Stimulated activated CD8-positive, alpha-beta memory T cell treated with anti-CD3 and anti-CD28 coated beads, Interleukin-12 subunit alpha, Interleukin-12 subunit beta, amount 100 ng/mL, for 4 hours (primary cell): ENCODE results near the gene ATRNL1.
"Not testable (repeated sequence)": the region's sequence is repeated elsewhere in the genome, so short reads cannot be mapped to it uniquely, and the experiment has no call there.

Experiments
- DNase-seq: peaks from one replicate; pipeline ENCODE4 v3.0.0-alpha.2; 2020; ENCODE audit warnings: low read depth

ATRNL1 gene

DNA sequence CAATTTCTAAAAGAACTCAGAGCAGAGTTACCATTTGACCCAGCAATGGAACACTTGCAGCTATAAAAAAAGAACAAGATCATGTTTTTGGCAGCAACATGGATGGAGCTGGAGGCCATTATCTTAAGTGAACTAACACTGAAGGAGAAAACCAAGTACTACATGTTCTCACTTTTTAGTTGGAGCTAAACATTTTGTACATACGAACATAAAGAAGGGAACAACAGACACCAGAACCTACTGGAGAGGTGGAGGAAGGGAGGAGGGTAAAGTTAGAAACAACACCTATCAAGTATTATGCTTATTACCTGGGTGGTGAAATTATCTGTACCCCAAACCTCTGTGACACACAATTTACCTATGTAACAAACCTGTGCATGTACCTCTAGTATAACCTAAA is 329.5 kb downstream of the ATRNL1 start:
- DNase-seq, result no peak

DNA sequence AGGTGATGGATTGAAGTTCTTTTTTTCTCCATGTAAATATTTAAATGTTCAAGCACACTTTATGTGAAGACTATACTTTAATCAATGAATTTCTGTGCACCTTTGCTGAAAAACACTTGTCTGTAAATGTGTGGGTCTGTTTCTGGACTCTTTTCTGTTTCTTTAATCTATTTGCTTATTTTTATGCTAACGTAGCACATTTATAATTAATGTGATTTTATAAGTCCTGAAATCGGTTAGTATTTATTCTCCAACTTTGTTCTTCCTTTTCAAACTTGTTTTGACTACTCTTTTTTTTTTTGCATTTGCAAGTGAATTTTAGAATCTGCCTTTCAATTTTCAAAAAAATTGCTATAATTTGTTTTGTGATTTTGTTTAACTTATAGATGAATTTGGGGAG is 334.4 kb downstream of the ATRNL1 start:
- no peak for DNase-seq

DNA sequence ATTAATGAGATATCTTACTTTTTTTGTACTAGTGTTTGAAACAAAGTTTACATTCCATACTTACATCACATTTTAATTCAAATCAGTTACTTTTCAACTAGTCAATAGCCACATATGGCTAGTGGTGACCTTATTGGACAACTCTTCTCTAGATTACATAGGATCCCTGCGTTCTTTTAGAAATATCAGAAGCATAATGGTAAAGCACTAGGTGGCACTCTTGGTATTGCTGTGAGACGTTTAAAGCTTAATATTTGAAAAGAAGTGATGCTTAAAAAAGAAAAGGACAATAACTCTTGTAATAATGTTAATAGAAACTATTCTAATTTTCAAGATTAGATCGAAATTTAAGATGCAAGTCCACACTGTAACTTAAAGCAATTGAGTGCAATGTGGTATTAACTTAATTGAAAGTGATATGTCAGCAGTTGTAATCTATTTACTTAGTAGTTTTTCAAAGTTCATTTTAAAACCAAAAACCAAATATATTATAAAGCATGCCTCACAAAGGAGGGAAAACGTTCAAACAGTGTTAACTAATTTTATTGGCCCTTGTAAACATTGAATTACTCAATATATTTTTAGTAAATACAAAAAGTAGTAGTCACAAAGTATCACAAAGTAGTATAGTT is 339.1 kb downstream of the ATRNL1 start:
- DNase-seq, result no peak

DNA sequence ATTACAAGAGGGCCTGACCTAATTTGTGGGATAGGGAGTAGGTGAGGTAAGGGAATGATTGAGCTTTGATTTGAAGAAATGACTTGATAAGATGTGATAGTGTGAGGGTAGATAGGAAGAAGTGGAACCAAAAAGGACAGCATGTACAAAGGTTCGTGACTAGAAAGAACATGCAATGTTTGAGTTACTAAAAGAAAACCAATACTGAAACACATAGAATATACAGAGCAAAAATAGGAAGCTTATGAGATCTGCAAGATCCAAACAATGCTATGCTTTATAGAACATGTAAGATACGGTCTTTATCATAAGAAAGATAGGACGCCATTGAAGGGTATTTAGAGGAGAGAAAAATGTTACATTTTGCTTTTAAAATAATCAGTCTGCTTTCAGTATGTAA is 343.8 kb downstream of the ATRNL1 start:
- no peak for DNase-seq

DNA sequence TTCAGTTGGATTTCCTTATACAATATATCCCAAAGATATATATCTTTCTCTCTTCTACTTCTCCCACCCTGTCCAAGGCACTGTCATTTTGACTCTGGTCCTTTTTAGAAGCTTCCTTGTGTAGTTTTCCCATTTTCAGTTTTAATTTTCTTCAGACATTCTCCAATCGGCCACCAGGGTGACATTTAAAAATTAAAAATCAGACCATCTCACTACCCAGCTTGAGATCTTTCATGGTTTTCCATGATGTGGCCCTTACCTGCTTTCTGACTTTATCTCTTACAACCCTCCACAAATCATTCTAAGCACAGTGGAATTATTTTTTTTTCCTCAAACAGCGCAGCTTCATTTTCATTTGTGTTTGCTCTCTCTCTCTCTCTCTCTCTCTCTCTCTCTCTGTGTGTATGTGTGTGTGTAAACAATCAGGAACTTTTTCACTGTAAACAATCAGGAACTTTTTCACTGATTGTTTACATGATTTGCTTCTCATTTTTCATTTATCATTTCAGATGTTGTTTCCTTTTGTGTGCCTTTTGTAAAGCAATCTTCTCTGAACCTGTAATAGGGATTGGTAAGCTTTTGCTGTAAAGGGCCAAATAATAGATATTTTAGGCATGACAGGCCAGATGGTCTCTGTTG is 348.9 kb downstream of the ATRNL1 start:
- DNase-seq, result no peak

GRCh38 chr10:115456812-115457211 is 363.6 kb downstream of the ATRNL1 start:
- no peak for DNase-seq

DNA sequence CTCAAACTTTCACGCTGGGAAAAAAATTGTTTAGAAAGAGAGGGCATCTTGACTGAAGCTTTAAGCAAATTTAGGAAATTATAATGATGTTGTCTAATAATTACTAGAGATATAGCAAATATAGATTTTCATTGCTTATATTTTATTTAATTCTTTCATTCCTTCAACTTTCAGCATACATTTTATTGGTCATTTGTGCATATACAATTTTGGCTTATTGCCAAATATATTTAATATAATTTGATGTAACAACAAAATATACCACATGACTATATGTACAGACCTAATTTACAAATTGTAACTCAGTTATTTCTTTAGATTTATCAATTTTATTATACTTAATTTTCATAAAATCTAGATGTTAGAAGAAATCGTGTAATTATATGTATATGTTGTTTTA is 390.1 kb downstream of the ATRNL1 start:
- DNase-seq, result no peak

DNA sequence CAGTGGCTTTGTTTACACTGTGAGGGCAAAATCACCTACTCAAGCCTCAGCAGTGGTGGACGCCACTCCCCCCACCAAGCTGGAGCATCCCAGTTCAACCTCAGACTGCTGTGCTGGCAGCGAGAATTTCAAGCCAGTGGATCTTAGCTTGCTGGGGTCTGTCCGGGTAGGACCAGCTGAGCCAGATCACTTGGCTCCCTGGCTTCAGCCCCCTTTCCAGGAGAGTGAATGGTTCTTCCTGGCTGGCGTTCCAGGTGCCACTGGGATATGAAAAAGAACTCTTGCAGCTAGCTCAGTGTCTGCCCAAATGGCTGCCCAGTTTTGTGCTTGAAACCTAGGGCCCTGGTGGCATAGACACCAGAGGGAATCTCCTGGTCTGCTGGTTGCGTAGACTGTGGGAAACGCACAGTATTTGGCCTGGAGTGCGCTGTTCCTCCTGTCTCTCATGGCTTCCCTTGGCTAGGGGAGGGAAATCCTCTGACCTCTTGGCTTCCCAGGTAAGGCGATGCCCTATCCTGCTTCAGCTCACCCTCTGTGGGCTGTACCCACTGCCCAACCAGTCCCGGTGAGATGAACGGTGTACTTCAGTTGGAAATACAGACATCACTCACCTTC is 398.5 kb downstream of the ATRNL1 start:
- DNase-seq, result no peak

- DNase-seq, result no peak
Observed at GRCh38 chr10:115503546-115503945, 410.4 kb downstream of the ATRNL1 start.

GRCh38 chr10:115514895-115515294 is 421.7 kb downstream of the ATRNL1 start:
- DNase-seq, result no peak

- no peak for DNase-seq
Observed at GRCh38 chr10:115525141-115525540, 432.0 kb downstream of the ATRNL1 start.

GRCh38 chr10:115527682-115528081 is 434.5 kb downstream of the ATRNL1 start:
- not testable (repeated sequence) for DNase-seq

DNA sequence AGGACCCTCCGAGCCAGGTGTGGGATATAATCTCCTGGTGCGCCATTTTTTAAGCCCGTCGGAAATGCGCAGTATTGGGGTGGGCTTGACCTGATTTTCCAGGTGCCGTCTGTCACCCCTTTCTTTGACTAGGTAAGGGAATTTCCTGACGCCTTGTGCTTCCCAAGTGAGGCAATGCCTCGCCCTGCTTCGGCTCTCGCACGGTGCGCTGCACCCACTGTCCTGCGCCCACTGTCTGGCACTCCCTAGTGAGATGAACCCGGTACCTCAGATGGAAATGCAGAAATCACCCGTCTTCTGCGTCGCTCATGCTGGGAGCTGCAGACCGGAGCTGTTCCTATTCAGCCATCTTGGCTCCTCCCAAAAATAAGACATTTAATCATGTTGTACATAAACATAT is 443.2 kb downstream of the ATRNL1 start:
- DNase-seq, result not testable (repeated sequence)

DNA sequence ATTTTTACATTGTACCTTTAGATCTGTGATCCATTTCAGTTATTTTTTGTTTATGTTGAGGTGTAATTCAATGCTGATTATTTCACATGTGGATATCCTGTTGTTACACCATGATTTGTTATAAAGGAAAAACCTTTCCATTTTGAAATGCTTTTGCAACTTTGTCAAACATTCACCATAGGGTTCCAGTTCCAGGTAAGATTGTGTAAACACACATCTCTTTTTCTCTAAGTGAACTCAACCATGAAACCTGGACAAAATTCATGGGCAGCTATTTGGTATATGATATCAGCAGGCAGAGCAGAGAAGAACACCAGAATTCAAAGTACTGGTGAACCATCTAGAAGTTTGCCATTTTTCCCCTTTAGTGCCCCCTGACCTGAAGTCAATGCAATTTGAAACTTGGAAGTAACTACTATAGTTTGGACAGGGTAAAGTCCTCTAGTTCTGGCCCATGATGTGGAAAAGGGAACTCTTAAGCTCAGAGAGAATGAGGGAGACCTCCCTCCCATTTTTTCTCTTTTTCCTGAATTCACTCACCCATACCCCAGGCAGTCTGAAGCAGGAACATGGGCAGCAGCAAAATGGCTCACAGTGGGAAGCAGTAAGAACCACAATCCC is 446.1 kb downstream of the ATRNL1 start:
- no peak for DNase-seq

DNA sequence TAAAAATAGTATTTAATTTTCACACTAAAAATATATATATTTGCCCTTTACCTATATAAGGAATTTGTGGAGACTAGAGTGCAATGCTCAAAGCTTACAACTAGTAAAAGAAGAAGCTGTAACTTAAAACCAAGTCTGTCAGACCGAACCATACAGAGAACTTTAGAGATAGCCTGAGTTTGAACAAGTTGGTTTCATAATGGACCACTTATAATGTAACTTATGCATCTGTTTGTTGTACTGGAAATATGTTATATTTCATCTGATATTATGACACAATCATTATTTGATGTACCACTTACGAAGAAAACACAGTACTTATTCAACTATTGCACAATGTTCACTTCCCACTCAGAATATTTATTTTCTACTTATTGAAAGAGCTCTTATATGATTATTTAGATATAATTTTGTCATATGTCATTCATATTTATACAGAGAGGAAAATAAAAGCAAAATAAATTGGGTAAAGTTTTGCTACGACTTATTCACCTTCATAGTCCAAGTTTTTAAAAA is 462.8 kb downstream of the ATRNL1 start:
- no peak for DNase-seq

- DNase-seq, result no peak
Observed at GRCh38 chr10:115558252-115558651, 465.1 kb downstream of the ATRNL1 start.

GRCh38 chr10:115566867-115567266 is 473.7 kb downstream of the ATRNL1 start:
- no peak for DNase-seq

DNA sequence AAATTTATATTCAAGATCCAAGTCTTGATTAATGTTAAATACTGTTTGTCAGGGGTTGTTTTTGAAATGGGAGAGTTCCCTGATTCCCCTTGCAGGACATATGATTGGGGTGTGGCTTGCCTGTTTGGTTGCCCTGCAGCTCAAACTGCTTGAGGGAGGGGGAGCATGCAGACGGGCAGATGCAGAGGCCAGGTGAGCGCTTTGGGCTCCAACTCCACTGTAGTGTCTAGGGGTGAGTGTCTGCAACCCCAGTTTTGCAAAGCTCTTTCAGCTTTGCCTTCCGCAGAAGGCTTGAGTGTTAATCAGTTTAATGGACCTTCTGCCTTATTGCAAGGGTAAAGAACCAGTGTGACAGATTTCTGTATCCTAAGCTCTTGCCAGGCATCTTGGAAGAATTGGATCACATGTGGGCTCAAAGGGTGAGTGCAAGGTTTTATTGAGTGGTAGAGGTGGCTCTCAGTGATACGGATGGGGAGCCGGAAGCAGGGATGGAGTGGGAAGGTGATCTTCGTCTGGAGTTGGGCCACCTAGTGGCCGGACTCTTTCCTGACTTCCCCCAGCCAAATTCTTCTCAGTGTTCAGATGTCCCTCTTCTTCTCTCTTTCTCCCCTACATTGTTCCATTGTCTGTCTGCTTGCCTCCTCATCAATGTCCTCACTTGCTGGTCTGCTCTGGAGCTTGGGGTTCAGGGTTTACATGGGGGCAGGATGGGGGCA is 479.7 kb downstream of the ATRNL1 start:
- DNase-seq, result no peak

GRCh38 chr10:115580239-115580638 is 487.1 kb downstream of the ATRNL1 start:
- no peak for DNase-seq

DNA sequence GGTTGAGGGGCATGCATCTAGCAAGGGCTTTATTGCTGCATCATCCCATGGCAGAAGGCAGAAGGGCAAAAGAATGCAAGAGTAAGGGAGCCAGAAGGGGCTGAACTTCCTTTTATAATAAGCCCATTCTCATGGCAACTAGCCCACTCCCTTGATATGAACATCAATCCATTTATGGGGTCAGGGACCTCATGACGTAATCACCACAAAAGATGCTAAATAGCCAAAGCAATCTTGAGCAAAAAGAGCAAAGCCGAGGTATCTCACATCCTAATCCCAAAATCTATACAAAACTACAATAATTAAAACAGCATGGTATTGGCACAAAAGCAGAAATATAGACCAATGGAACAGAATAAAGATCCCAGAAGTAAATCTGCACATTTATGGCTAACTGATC is 499.9 kb downstream of the ATRNL1 start:
- DNase-seq, result no peak

GRCh38 chr10:115604627-115605026 is 511.5 kb downstream of the ATRNL1 start:
- DNase-seq, result no peak

GRCh38 chr10:115606086-115606485 is 512.9 kb downstream of the ATRNL1 start:
- no peak for DNase-seq
